Glutamatergic neuron (in vitro differentiated cells): ENCODE measurements around the gene LLGL2. TPM values are rescaled to one million over a fixed set of nuclear protein-coding genes. Genes with fewer than 3 reads are reported as not detected.

ENCODE experiments used
- DNase-seq: peaks from one replicate; pipeline ENCODE4 v3.0.0; 2022
- H3K27ac Mint-ChIP-seq: one replicate; pipeline ENCODE4 v1.8.0; 2020; ENCODE audit warnings: mild to moderate bottlenecking, mixed read lengths, inconsistent platforms; ENCODE audit not compliant: unreplicated experiment
- H3K27me3 Mint-ChIP-seq: one replicate; pipeline ENCODE4 v1.8.0; 2020; ENCODE audit warnings: mild to moderate bottlenecking, moderate library complexity, mixed read lengths, inconsistent platforms; ENCODE audit not compliant: unreplicated experiment
- H3K36me3 Mint-ChIP-seq: one replicate; pipeline ENCODE4 v1.8.0; 2020; ENCODE audit warnings: mild to moderate bottlenecking, mixed read lengths, inconsistent platforms; ENCODE audit not compliant: unreplicated experiment
- H3K4me1 Mint-ChIP-seq: one replicate; pipeline ENCODE4 v1.8.0; 2020; ENCODE audit warnings: mild to moderate bottlenecking, low read depth, mixed read lengths, inconsistent platforms; ENCODE audit not compliant: unreplicated experiment
- H3K4me3 Mint-ChIP-seq: one replicate; pipeline ENCODE4 v1.8.0; 2020; ENCODE audit warnings: mild to moderate bottlenecking, mixed read lengths, inconsistent platforms; ENCODE audit not compliant: unreplicated experiment
- H3K9me3 Mint-ChIP-seq: one replicate; pipeline ENCODE4 v1.8.0; 2020; ENCODE audit warnings: mild to moderate bottlenecking, moderate library complexity, mixed read lengths, inconsistent platforms; ENCODE audit not compliant: unreplicated experiment
- CTCF ChIP-seq: fragments of 200-600 bp; sonication (generic); IDR thresholded peaks from one replicate; pipeline ENCODE4 v1.5.0; 2021; ENCODE audit not compliant: partially characterized antibody, unreplicated experiment
- total RNA-seq: library from RNA; stranded (reverse); fragmentation: NEBNext Ultra II Directional; extraction: Animal tissue kit (Norgen Biotek cat#: 25700); gene quantifications from one replicate; pipeline ENCODE4 v1.2.1, GENCODE V29; 2021; ENCODE audit not compliant: unreplicated experiment

The LLGL2 gene
- total RNA-seq, 1 donor from 2014 or later: 4.8 TPM

- H3K27ac Mint-ChIP-seq: no peak overlapping the region
- no peak overlapping the region for H3K4me3 Mint-ChIP-seq
- no peak for TF ChIP-seq CTCF
- no peaks in the 10 kb centered on the region for H3K36me3 Mint-ChIP-seq
- peaks cover 3% of the 10 kb centered on the region for H3K4me1 Mint-ChIP-seq
- no peak for DNase-seq
- peaks cover 6% of the 10 kb centered on the region for H3K9me3 Mint-ChIP-seq
- peaks cover 9% of the 10 kb centered on the region for H3K27me3 Mint-ChIP-seq
Measured at GRCh38 chr17:75489511-75489955, 36.0 kb upstream of the LLGL2 start.

- peaks cover 3% of the 10 kb centered on the region for H3K4me1 Mint-ChIP-seq
Measured at GRCh38 chr17:75490173-75490743, 35.2 kb upstream of the LLGL2 start.

GRCh38 chr17:75490953-75491649 is 34.4 kb upstream of the LLGL2 start:
- Mint-ChIP-seq H3K9me3 (peaks cover 4% of the 10 kb centered on the region), H3K36me3 (no peaks in the 10 kb centered on the region), H3K27me3 (peaks cover 9% of the 10 kb centered on the region), H3K4me1 (peaks cover 3% of the 10 kb centered on the region), H3K27ac (no peak overlapping the region), H3K4me3 (no peak overlapping the region)
- DNase-seq: no peak
- no peak for TF ChIP-seq CTCF

More at GRCh38 chr17:75490173-75490743, 35.2 kb upstream of the LLGL2 start:
- H3K27me3 Mint-ChIP-seq: peaks cover 9% of the 10 kb centered on the region
- H3K9me3 Mint-ChIP-seq: peaks cover 4% of the 10 kb centered on the region
- H3K27ac Mint-ChIP-seq: no peak overlapping the region
- H3K36me3 Mint-ChIP-seq: no peaks in the 10 kb centered on the region
- TF ChIP-seq CTCF: no peak
- DNase-seq: no peak
- H3K4me3 Mint-ChIP-seq: no peak overlapping the region

- Mint-ChIP-seq H3K4me1 (peaks cover 3% of the 10 kb centered on the region), H3K27me3 (peaks cover 9% of the 10 kb centered on the region), H3K36me3 (no peaks in the 10 kb centered on the region), H3K27ac (no peak overlapping the region), H3K9me3 (peaks cover 2% of the 10 kb centered on the region), H3K4me3 (no peak overlapping the region)
- DNase-seq: no peak
- no peak for TF ChIP-seq CTCF
Measured at GRCh38 chr17:75491680-75492079, 33.8 kb upstream of the LLGL2 start.

- Mint-ChIP-seq H3K9me3 (peaks cover 4% of the 10 kb centered on the region), H3K27me3 (peaks cover 3% of the 10 kb centered on the region), H3K27ac (no peak overlapping the region), H3K36me3 (no peaks in the 10 kb centered on the region), H3K4me3 (no peak overlapping the region), H3K4me1 (peaks cover 3% of the 10 kb centered on the region)
- TF ChIP-seq CTCF: no peak
- DNase-seq: no peak
Measured at GRCh38 chr17:75492555-75493168, 32.8 kb upstream of the LLGL2 start.
